K562 (cell line): Measurements from ENCODE around the gene UFSP1. TPM values are rescaled to one million over a fixed set of nuclear protein-coding genes. Genes with fewer than 3 reads are reported as not detected.
A peak's percentile ranks its signal among the peaks of the same experiment; 100 is the strongest.

Source experiments
- CXXC5 ChIP-seq: fragments of 250-450 bp; sonication (Bioruptor Pico); IDR thresholded peaks from 2 replicates; pipeline ENCODE4 v1.8.0; 2022; ENCODE audit warnings: inconsistent platforms, mild to moderate bottlenecking, moderate library complexity
- MTA2 ChIP-seq: fragments of 450-650 bp; IDR thresholded peaks from 2 replicates; pipeline ENCODE4 v1.6.1; 2016; ENCODE audit warnings: low read depth
- MYBL2 ChIP-seq, 2 experiments: fragments of 450-650 bp in 1 of 2; sonication (generic) in 1 of 2; formaldehyde crosslinking in 1 of 2; IDR thresholded peaks; 2 replicates each; pipeline versions ENCODE4 v1.6.1 to v1.8.1; 2017 to 2022; ENCODE audit warnings: borderline replicate concordance in 1 of 2, inconsistent platforms in 1 of 2, low read depth in 1 of 2, mild to moderate bottlenecking in 1 of 2, missing genetic modification reagents in 1 of 2, moderate library complexity in 1 of 2
- SLC30A9 ChIP-seq: fragments of 250-450 bp; sonication (Bioruptor Pico); IDR thresholded peaks from 2 replicates; pipeline ENCODE4 v1.8.0; 2022; ENCODE audit warnings: mild to moderate bottlenecking, moderate library complexity
- SMARCC2 ChIP-seq: fragments of 450-650 bp; IDR thresholded peaks from 2 replicates; pipeline ENCODE4 v1.6.1; 2017; ENCODE audit warnings: antibody characterized with exemption, moderate library complexity, mild to moderate bottlenecking, low read depth
- TAL1 ChIP-seq: fragments of 450-650 bp; IDR thresholded peaks from 2 replicates; pipeline ENCODE4 v1.6.1; 2016; ENCODE audit warnings: mild to moderate bottlenecking
- TOE1 ChIP-seq, 2 experiments: fragments of 450-650 bp in 1 of 2; sonication (generic) in 1 of 2; formaldehyde crosslinking in 1 of 2; IDR thresholded peaks; 2 replicates each; pipeline versions ENCODE4 v1.7.1 to v1.8.0; 2016 to 2022; ENCODE audit warnings: borderline replicate concordance in 2 of 2, mild to moderate bottlenecking in 2 of 2, antibody characterized with exemption in 1 of 2, inconsistent platforms in 1 of 2, low read depth in 1 of 2, missing genetic modification reagents in 1 of 2, moderate library complexity in 1 of 2
- XRCC3 ChIP-seq: fragments of 450-650 bp; IDR thresholded peaks from 2 replicates; pipeline ENCODE4 v1.6.1; 2017; ENCODE audit warnings: mild to moderate bottlenecking, moderate library complexity
- polyA plus RNA-seq, 8 experiments: library from polyadenylated mRNA; depleted of rRNA in 4 of 8; stranded (reverse) in 5 of 8; unstranded in 3 of 8; fragments of >200 nt; fragmentation: Nextera tagmentation in 2 of 8; fragmentation: Illumina TruSeq in 1 of 8; extraction: Ambion mirVana in 2 of 8; extraction: Trizol in 1 of 8; gene quantifications; 2 replicates each; pipeline versions ENCODE4 v1.2.1 to v1.2.3, GENCODE V29; 2011 to 2014; ENCODE audit warnings: inconsistent platforms in 1 of 8, missing spikeins in 1 of 8
- total RNA-seq, 7 experiments: library from RNA; depleted of rRNA in 6 of 7; stranded (reverse); fragments of >200 nt in 6 of 7; fragmentation: Illumina TruSeq in 2 of 7; extraction: Trizol in 2 of 7; gene quantifications; 2 replicates each; pipeline versions ENCODE4 v1.2.1 to v1.2.3, GENCODE V29; 2011 to 2021; ENCODE audit warnings: low replicate concordance in 1 of 7
- TF ChIP-seq, protein P1 (sequence below): fragments of 450-650 bp; IDR thresholded peaks from 2 replicates; pipeline ENCODE4 v1.6.1; 2017; ENCODE audit warnings: antibody characterized with exemption, mild to moderate bottlenecking
- TF ChIP-seq, protein P2 (sequence below): fragments of 450-650 bp; formaldehyde crosslinking; IDR thresholded peaks from 2 replicates; pipeline ENCODE4 v1.4.0; 2022; ENCODE audit warnings: missing genetic modification characterization
- TF ChIP-seq, protein P3 (sequence below), 2 experiments: IDR thresholded peaks; 2 replicates each; pipeline ENCODE4 v1.6.1; 2012; ENCODE audit warnings: improper control_type of control experiment in 2 of 2, low read depth in 2 of 2, low read length in 2 of 2, borderline replicate concordance in 1 of 2
- TF ChIP-seq, protein P4 (sequence below): sonication (generic); formaldehyde crosslinking; IDR thresholded peaks from 2 replicates; pipeline ENCODE4 v1.8.1; 2022; ENCODE audit warnings: missing genetic modification reagents
- TF ChIP-seq, protein P5 (sequence below): sonication (generic); formaldehyde crosslinking; IDR thresholded peaks from 2 replicates; pipeline ENCODE4 v1.8.1; 2022; ENCODE audit warnings: missing genetic modification reagents

Gene UFSP1
- total and polyA plus RNA-seq, 9 of the 15 experiments (the other 6 are each of a cell fraction or from before 2014, with no cell fraction given): 0.50 to 18.8 (median 2.1) TPM

DNA sequence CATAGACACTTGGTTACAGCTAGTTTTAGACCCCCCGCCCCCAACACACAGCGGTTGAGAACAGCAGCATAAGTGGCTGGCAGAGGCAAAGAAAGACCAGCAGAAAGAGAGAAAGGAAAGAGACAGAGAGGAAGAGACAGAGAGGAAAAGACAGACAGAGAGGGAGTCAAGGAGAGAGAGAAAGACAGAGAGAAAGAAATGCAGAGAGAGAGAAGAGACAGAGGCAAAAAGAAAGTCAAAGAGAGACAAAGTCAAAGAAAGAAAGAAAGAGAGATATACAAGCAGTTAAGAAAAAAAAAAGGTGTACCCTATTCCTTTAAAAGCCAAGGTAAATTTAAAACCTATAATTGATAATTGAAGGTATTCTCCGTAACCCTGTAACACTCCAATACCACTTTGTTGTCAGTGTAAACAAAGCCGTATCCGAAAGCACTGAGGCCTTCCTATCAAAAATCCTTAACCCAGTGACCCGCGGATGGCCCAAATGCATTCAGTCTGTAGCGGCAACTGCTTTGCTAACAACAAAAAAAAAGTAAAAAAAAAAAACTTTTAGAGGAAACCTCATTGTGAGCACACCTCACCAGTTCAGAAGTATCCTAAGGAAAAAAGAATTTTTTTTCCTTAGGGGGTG is 48.9 kb downstream of the UFSP1 start (continued):
- TF ChIP-seq, protein P1, sequence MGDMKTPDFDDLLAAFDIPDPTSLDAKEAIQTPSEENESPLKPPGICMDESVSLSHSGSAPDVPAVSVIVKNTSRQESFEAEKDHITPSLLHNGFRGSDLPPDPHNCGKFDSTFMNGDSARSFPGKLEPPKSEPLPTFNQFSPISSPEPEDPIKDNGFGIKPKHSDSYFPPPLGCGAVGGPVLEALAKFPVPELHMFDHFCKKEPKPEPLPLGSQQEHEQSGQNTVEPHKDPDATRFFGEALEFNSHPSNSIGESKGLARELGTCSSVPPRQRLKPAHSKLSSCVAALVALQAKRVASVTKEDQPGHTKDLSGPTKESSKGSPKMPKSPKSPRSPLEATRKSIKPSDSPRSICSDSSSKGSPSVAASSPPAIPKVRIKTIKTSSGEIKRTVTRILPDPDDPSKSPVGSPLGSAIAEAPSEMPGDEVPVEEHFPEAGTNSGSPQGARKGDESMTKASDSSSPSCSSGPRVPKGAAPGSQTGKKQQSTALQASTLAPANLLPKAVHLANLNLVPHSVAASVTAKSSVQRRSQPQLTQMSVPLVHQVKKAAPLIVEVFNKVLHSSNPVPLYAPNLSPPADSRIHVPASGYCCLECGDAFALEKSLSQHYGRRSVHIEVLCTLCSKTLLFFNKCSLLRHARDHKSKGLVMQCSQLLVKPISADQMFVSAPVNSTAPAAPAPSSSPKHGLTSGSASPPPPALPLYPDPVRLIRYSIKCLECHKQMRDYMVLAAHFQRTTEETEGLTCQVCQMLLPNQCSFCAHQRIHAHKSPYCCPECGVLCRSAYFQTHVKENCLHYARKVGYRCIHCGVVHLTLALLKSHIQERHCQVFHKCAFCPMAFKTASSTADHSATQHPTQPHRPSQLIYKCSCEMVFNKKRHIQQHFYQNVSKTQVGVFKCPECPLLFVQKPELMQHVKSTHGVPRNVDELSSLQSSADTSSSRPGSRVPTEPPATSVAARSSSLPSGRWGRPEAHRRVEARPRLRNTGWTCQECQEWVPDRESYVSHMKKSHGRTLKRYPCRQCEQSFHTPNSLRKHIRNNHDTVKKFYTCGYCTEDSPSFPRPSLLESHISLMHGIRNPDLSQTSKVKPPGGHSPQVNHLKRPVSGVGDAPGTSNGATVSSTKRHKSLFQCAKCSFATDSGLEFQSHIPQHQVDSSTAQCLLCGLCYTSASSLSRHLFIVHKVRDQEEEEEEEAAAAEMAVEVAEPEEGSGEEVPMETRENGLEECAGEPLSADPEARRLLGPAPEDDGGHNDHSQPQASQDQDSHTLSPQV: peak; percentile 34; the same call in 1 of the 2 replicates
- no peak for TF ChIP-seq MYBL2 (IDR thresholded peaks at IDR 0.05; ENCODE audit: low read depth)
- TF ChIP-seq MYBL2 (CRISPR knock-in tag; IDR thresholded peaks at IDR 0.05; ENCODE audit: borderline replicate concordance): no peak
- 0 out of 2 replicates have a peak, but pooled peaks have one; percentile 4 for TF ChIP-seq CXXC5 (CRISPR knock-in tag)
- TF ChIP-seq TOE1 (IDR thresholded peaks at IDR 0.05; ENCODE audit: borderline replicate concordance): peak; percentile 43; the same call in 1 of the 2 replicates
- no peak for TF ChIP-seq TOE1 (CRISPR knock-in tag; IDR thresholded peaks at IDR 0.05; ENCODE audit: borderline replicate concordance, low read depth)
- TF ChIP-seq TAL1: 0 out of 2 replicates have a peak, but pooled peaks have one; percentile 14
- peak; percentile 58 for TF ChIP-seq MTA2
- TF ChIP-seq XRCC3: no peak
- TF ChIP-seq, protein P2, sequence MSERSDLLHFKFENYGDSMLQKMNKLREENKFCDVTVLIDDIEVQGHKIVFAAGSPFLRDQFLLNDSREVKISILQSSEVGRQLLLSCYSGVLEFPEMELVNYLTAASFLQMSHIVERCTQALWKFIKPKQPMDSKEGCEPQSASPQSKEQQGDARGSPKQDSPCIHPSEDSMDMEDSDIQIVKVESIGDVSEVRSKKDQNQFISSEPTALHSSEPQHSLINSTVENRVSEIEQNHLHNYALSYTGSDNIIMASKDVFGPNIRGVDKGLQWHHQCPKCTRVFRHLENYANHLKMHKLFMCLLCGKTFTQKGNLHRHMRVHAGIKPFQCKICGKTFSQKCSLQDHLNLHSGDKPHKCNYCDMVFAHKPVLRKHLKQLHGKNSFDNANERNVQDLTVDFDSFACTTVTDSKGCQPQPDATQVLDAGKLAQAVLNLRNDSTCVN (CRISPR knock-in tag): peak; percentile 95
- TF ChIP-seq, protein P3, sequence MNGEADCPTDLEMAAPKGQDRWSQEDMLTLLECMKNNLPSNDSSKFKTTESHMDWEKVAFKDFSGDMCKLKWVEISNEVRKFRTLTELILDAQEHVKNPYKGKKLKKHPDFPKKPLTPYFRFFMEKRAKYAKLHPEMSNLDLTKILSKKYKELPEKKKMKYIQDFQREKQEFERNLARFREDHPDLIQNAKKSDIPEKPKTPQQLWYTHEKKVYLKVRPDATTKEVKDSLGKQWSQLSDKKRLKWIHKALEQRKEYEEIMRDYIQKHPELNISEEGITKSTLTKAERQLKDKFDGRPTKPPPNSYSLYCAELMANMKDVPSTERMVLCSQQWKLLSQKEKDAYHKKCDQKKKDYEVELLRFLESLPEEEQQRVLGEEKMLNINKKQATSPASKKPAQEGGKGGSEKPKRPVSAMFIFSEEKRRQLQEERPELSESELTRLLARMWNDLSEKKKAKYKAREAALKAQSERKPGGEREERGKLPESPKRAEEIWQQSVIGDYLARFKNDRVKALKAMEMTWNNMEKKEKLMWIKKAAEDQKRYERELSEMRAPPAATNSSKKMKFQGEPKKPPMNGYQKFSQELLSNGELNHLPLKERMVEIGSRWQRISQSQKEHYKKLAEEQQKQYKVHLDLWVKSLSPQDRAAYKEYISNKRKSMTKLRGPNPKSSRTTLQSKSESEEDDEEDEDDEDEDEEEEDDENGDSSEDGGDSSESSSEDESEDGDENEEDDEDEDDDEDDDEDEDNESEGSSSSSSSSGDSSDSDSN (IDR thresholded peaks at IDR 0.05; ENCODE audit: borderline replicate concordance in 1 of 2, low read depth in 2 of 2, low read length in 2 of 2): no peak
- no peak for TF ChIP-seq SLC30A9
- TF ChIP-seq, protein P4, sequence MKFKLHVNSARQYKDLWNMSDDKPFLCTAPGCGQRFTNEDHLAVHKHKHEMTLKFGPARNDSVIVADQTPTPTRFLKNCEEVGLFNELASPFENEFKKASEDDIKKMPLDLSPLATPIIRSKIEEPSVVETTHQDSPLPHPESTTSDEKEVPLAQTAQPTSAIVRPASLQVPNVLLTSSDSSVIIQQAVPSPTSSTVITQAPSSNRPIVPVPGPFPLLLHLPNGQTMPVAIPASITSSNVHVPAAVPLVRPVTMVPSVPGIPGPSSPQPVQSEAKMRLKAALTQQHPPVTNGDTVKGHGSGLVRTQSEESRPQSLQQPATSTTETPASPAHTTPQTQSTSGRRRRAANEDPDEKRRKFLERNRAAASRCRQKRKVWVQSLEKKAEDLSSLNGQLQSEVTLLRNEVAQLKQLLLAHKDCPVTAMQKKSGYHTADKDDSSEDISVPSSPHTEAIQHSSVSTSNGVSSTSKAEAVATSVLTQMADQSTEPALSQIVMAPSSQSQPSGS (CRISPR knock-in tag): no peak
- TF ChIP-seq SMARCC2: peak; percentile 48; the same call in 1 of the 2 replicates
- TF ChIP-seq, protein P5, sequence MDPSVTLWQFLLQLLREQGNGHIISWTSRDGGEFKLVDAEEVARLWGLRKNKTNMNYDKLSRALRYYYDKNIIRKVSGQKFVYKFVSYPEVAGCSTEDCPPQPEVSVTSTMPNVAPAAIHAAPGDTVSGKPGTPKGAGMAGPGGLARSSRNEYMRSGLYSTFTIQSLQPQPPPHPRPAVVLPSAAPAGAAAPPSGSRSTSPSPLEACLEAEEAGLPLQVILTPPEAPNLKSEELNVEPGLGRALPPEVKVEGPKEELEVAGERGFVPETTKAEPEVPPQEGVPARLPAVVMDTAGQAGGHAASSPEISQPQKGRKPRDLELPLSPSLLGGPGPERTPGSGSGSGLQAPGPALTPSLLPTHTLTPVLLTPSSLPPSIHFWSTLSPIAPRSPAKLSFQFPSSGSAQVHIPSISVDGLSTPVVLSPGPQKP (CRISPR knock-in tag): no peak
